Upper lobe of right lung (tissue), 1 donor: ENCODE data around the gene PDE6G. TPM values are rescaled to one million over a fixed set of nuclear protein-coding genes. Genes with fewer than 3 reads are reported as not detected.

Source experiments
- ATAC-seq: fragments of 200-7000 bp; cut with Tn5 transposase; one replicate; pipeline ENCODE4 v1.9.1; 2020; ENCODE audit warnings: mild to moderate bottlenecking, moderate library complexity
- DNase-seq: peaks from one replicate; pipeline ENCODE4 v3.0.0-alpha.2; 2020
- H3K27ac ChIP-seq: fragments of 200-600 bp; one replicate; pipeline ENCODE4 v1.8.0; 2022
- H3K27me3 ChIP-seq: fragments of 200-600 bp; one replicate; pipeline ENCODE4 v1.8.0; 2022; ENCODE audit warnings: mild to moderate bottlenecking
- H3K36me3 ChIP-seq: fragments of 200-600 bp; one replicate; pipeline ENCODE4 v1.8.0; 2022
- H3K4me1 ChIP-seq: fragments of 200-600 bp; one replicate; pipeline ENCODE4 v1.8.0; 2022
- H3K4me3 ChIP-seq: fragments of 200-600 bp; one replicate; pipeline ENCODE4 v1.8.0; 2022; ENCODE audit warnings: mild to moderate bottlenecking
- H3K9me3 ChIP-seq: fragments of 200-600 bp; one replicate; pipeline ENCODE4 v1.8.0; 2022
- intact Hi-C: fragments of 100-400 bp; cut with DNase I; formaldehyde crosslinking; loops from one replicate; pipeline ENCODE4 v1.11.0; 2022
- long read RNA-seq: library from polyadenylated mRNA; unstranded; transcript quantifications from one replicate; pipeline ENCODE4 v2.0.0, GENCODE V29; 2021
- total RNA-seq: library from RNA; stranded (reverse); fragmentation: NEBNext Ultra II Directional; extraction: Animal tissue kit (Norgen Biotek cat#: 25700); gene quantifications from one replicate; pipeline ENCODE4 v1.2.1, GENCODE V29; 2021
- TF ChIP-seq, protein P1 (sequence below): fragments of 200-600 bp; IDR thresholded peaks from one replicate; pipeline ENCODE4 v1.8.0; 2022; ENCODE audit warnings: antibody characterized with exemption
- donor health status: DM: no; HTN: yes; CAD: no; lungs with severe emphysema.

PDE6G gene
- 1.0 TPM for total RNA-seq
- long read RNA-seq, partial matches to known transcripts: 0 of 1 reads
- long read RNA-seq, other reads (novel, unspliced or antisense): 1 of 1 reads

DNA sequence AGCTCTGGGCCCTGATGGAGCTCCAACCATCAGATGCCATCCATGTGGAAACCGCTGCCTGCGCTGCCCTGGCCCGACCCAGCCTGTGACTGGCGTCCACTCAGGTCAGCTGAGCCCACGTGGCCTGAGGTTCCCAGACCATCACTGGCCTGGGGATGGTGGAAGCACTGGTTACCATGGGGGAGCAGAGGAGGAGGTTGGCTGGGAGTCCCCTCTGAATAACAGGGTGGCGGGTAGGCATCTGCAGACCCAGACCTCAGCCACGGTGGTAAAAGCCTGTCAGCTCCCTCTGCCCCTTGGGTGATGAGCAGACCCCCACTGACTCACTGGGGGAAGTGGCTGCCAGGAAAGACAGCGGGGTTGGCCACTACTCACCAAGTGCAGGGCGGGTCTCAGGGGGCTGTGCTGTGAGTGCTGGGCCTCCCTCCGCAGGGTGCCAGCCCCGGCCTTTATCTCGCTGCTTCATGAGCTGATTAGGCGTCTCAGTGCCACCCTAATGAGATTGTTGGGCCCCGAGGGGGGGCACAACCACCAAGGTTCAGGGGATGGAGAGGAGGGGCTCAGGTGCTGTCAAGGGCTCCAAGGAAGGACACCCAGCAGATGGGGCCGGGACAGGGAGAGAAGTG, at the start of gene PDE6G:
Gene PDE6G (minus strand): TSS at position 425 of the 626 bp plus-strand sequence. CDS start 3,237 bp downstream, outside the sequence.
- no peak for ATAC-seq

DNA sequence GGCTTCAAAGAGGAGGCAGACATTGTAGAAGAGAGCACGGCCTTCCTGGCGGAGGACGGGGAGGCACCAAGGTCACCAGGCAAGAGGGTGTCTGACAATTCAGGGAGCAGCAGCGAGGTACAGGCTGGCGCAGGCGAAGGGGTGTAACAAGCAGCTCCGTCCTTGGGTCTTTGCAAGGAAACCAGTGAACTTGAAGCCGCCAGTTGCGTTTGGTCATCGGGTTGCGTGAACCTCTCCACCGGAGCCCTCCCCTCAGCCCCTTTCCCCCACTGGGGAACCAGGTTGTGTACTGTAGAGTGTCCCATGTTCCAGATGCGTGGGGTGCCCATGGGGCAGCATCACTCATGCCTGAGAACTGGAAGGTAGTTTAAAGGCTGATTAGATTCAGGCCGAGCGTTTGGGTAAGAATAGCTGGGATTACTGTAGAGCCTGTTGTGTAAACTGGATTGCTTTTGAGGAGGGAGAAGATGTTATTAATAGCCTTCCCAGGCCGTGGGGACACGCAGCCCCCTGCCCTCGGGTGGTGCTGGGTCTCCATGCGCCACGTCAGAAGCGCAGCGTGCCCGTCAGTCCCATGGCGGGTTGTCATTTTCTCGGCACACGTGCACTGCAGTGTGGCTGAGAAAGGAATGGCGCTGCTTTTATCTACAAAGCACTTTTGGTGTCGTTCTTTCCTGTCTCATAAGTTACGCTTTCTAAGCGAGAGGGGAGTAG, 49.3 kb upstream of the PDE6G start:
- Histone ChIP-seq H3K9me3 (no peaks in the 10 kb centered on the region), H3K36me3 (peaks cover 39% of the 10 kb centered on the region), H3K27ac (no peak overlapping the region), H3K4me1 (peaks cover 32% of the 10 kb centered on the region), H3K27me3 (no peaks in the 10 kb centered on the region), H3K4me3 (no peak overlapping the region)
- intact Hi-C loops: no loop called here
- no peak for ATAC-seq
- DNase-seq: no peak
- TF ChIP-seq, protein P1, sequence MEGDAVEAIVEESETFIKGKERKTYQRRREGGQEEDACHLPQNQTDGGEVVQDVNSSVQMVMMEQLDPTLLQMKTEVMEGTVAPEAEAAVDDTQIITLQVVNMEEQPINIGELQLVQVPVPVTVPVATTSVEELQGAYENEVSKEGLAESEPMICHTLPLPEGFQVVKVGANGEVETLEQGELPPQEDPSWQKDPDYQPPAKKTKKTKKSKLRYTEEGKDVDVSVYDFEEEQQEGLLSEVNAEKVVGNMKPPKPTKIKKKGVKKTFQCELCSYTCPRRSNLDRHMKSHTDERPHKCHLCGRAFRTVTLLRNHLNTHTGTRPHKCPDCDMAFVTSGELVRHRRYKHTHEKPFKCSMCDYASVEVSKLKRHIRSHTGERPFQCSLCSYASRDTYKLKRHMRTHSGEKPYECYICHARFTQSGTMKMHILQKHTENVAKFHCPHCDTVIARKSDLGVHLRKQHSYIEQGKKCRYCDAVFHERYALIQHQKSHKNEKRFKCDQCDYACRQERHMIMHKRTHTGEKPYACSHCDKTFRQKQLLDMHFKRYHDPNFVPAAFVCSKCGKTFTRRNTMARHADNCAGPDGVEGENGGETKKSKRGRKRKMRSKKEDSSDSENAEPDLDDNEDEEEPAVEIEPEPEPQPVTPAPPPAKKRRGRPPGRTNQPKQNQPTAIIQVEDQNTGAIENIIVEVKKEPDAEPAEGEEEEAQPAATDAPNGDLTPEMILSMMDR: no peak

More for the DNA sequence above, at the start of gene PDE6G:
- TF ChIP-seq, protein P1: no peak
- Histone ChIP-seq H3K4me1 (no peaks in the 10 kb centered on the region), H3K4me3 (no peak within 1 kb of the TSS), H3K27me3 (no peaks in the 10 kb centered on the region), H3K27ac (no peak within 1 kb of the TSS), H3K9me3 (no peaks in the 10 kb centered on the region), H3K36me3 (no peaks in the 10 kb centered on the region)
- intact Hi-C loops: no loop called here
- DNase-seq: no peak

DNA sequence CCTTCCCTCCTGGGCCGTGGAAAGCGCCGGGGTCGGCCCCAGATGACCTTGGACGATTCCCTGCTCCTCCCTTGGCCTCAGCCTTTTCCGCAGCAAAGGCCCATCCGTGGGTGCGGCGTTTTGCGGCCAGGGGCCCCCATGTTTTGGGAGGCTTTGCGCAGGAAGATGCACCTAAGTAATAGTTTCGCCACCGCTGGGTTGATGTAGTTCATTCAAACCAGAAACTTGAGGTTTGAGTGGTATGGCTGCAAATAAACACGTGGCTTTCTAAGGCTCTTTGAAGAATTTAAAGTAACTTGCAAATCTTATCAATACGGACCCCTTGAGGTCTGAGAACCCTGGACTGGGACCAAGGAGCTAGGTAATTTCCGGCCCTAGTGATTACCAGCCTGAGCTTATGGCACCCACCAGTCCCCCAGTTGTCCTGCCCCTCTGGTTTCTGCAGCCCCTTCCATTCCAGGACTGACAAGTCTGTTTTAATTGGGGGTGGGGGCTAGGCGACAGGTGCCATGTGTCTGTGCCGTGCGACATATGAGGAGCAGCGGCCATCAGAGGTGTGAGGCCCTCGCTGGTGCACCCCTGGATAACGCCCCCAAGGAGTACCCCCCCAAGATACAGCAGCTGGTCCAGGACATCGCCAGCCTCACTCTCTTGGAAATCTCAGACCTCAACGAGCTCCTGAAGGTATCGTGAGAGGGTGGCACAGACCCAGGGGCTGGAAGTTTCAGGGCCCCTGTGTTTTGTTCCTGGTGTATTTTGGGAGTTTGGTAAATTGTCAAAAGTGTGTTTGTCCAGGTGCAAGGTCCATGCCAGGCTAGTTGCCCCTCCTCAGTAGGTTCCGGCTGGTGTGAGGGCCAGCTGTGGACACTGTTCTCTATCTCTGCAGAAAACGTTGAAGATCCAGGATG, 47.7 kb upstream of the PDE6G start:
- no peaks in the 10 kb centered on the region for H3K9me3 ChIP-seq
- H3K27me3 ChIP-seq: no peaks in the 10 kb centered on the region

DNA sequence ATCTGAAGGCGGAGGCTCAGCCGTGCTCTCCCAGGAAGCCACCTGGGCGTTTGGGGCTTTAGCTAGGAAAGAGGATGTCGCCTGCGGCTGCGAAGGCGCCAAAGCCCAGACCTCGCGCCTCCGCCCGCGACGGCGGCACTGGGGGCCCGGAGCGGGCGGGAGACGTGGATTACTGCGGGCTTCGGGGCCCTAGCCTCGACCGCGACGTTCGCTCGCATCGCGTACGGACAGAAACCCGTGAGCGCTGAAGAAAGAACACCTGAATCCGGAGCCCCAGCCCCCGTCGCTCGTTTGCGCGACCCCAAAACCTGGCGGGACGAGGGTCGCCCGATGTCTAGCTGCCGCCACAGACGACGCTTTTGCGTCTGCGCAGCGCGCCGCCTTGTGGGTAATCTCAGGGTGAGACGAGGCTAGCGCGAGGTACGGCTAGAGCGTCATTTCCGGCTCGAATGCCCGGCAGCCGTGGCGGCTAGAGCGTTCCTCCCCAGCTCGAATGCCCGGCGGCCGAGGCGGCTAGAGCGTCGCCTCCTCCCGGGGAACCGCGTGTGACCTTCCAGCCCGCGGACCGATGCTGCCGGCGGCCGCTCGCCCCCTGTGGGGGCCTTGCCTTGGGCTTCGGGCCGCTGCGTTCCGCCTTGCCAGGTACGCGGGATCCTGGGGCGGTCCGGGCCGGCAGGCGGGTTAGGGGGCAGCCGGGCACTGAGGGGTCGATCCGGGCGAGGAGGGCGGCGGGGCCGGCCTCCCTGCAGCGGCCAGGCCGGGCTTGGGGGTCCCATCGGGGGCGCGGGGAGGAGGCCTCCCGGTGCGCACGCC, 46.8 kb upstream of the PDE6G start, which contains the start of gene MRPL12:
Gene MRPL12 (plus strand): TSS at position 434 of the 813 bp plus-strand sequence. CDS start 135 bp downstream, at position 569.
- H3K4me3 ChIP-seq: peak within 1 kb of the TSS; percentile 88
- H3K4me1 ChIP-seq: peaks cover 30% of the 10 kb centered on the region
- ATAC-seq (peak; percentile 97), DNase-seq (peak; percentile 97)
- peak within 1 kb of the TSS; percentile 95 for H3K27ac ChIP-seq
- TF ChIP-seq, protein P1: peak; percentile 42
- H3K27me3 ChIP-seq: no peaks in the 10 kb centered on the region
- peaks cover 60% of the 10 kb centered on the region for H3K36me3 ChIP-seq
- intact Hi-C loops: no loop called here
- no peaks in the 10 kb centered on the region for H3K9me3 ChIP-seq

More for the DNA sequence above, 47.7 kb upstream of the PDE6G start:
- no peak for DNase-seq
- H3K4me3 ChIP-seq: peak overlapping the region; percentile 88
- ATAC-seq: no peak
- peaks cover 30% of the 10 kb centered on the region for H3K4me1 ChIP-seq
- peak overlapping the region; percentile 95 for H3K27ac ChIP-seq
- H3K36me3 ChIP-seq: peaks cover 52% of the 10 kb centered on the region
- TF ChIP-seq, protein P1: no peak
- intact Hi-C loops: no loop called here
